Measurements from ENCODE around the gene PHLDA3. TPM values are rescaled to one million over a fixed set of nuclear protein-coding genes. Genes with fewer than 3 reads are reported as not detected.

Gene PHLDA3
- total and polyA plus RNA-seq, 2 of the 13 experiments (the other 11 are each of a cell fraction or from before 2014, with no cell fraction given): 16.7 to 33.6 TPM

DNA sequence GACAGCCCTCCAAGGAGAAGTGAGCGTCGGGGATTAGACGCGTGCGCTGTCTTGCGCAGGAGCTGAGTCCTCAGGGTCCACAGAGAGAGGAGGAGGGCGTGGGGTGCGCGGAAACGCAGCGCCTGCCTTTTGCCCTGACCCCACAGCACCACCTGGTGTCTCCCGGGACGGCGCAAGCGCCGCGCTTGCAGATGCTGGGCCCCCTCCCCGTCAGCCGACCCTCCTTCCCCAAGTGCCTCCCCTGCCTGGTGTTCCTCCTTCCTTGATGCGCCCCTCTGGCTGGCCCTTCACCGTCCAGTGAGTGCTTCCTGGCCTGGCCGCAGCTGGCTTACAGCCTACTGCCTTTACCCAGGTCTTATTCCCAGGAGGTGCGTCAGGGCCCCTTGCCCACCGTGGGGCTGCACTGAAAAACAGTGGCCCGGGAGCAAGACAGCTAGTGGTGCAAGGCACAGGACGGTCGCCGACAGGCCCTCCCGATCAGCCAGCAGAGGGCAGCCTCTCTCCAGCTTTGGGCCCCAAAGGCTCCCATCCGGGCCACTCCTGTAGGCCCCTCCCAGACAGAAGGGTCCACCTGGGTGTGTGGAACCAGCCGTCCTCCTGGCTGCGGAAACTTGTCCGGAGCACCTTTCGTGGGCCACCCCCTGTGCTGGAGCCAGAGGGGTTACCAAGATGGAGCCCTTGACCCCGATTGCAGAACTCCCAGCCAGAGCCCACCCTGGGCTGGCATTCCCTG is 12.9 kb upstream of the PHLDA3 start (continued):
- 0 out of 2 replicates have a peak, but pooled peaks have one; percentile 56 for TF ChIP-seq HNRNPL (IDR thresholded peaks at IDR 0.05; ENCODE audit: low read depth, low read length)
- no peak for TF ChIP-seq ZNF672 (CRISPR knock-in tag; IDR thresholded peaks at IDR 0.05)
- no peak for TF ChIP-seq ZNF382 (CRISPR knock-in tag; IDR thresholded peaks at IDR 0.05; ENCODE audit: borderline replicate concordance)
- TF ChIP-seq CCDC6 (CRISPR knock-in tag; IDR thresholded peaks at IDR 0.05): peak; percentile 83
- no peak for TF ChIP-seq ATF2 (CRISPR knock-in tag; IDR thresholded peaks at IDR 0.05)
- TF ChIP-seq KMT2B (CRISPR knock-in tag; IDR thresholded peaks at IDR 0.05): no peak
- no peak for TF ChIP-seq ARNT2 (CRISPR knock-in tag; IDR thresholded peaks at IDR 0.05; ENCODE audit: low read depth)
- no peak for TF ChIP-seq ZNF768 (CRISPR knock-in tag; IDR thresholded peaks at IDR 0.05)
- TF ChIP-seq ZNF138 (CRISPR knock-in tag; IDR thresholded peaks at IDR 0.05; ENCODE audit: low read depth): no peak
- TF ChIP-seq SRF (IDR thresholded peaks at IDR 0.05; ENCODE audit: low read depth, low read length): no peak
- no peak for TF ChIP-seq ZNF790 (CRISPR knock-in tag; IDR thresholded peaks at IDR 0.05; ENCODE audit: borderline replicate concordance)
- peak; percentile 98 for TF ChIP-seq STAG1 (CRISPR knock-in tag; IDR thresholded peaks at IDR 0.05)
- TF ChIP-seq ZNF660 (CRISPR knock-in tag; IDR thresholded peaks at IDR 0.05; ENCODE audit: borderline replicate concordance, low read depth): no peak
- no peak for TF ChIP-seq ZNF496 (CRISPR knock-in tag; IDR thresholded peaks at IDR 0.05; ENCODE audit: insufficient replicate concordance)
- TF ChIP-seq DR1 (CRISPR knock-in tag; IDR thresholded peaks at IDR 0.05): no peak
- no peak for TF ChIP-seq TAF15 (IDR thresholded peaks at IDR 0.05; ENCODE audit: low read depth, low read length, poor library complexity, severe bottlenecking)
- no peak for TF ChIP-seq SMAD1 (CRISPR knock-in tag; IDR thresholded peaks at IDR 0.05; ENCODE audit: borderline replicate concordance, low read depth)
- no peak for TF ChIP-seq XBP1 (CRISPR knock-in tag; IDR thresholded peaks at IDR 0.05)
- TF ChIP-seq ZNF329 (CRISPR knock-in tag; IDR thresholded peaks at IDR 0.05; ENCODE audit: low read depth): no peak
- TF ChIP-seq, protein P1, sequence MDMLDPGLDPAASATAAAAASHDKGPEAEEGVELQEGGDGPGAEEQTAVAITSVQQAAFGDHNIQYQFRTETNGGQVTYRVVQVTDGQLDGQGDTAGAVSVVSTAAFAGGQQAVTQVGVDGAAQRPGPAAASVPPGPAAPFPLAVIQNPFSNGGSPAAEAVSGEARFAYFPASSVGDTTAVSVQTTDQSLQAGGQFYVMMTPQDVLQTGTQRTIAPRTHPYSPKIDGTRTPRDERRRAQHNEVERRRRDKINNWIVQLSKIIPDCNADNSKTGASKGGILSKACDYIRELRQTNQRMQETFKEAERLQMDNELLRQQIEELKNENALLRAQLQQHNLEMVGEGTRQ (IDR thresholded peaks at IDR 0.05; ENCODE audit: low read depth, low read length): no peak
- TF ChIP-seq, protein P1 (CRISPR knock-in tag; IDR thresholded peaks at IDR 0.05; ENCODE audit: borderline replicate concordance): no peak
- TF ChIP-seq HDAC2 (CRISPR knock-in tag; IDR thresholded peaks at IDR 0.05): 0 out of 2 replicates have a peak, but pooled peaks have one; percentile 10
- no peak for TF ChIP-seq ZFP36L2 (CRISPR knock-in tag; IDR thresholded peaks at IDR 0.05)
- peak; percentile 40; the same call in 1 of the 2 replicates for TF ChIP-seq POGK (CRISPR knock-in tag; conservative IDR thresholded peaks at IDR 0.05)
- TF ChIP-seq ZNF333 (CRISPR knock-in tag; IDR thresholded peaks at IDR 0.05; ENCODE audit: borderline replicate concordance): no peak
- TF ChIP-seq MED13 (CRISPR knock-in tag; IDR thresholded peaks at IDR 0.05): 0 out of 2 replicates have a peak, but pooled peaks have one; percentile 33
- TF ChIP-seq HMG20B (CRISPR knock-in tag; conservative IDR thresholded peaks at IDR 0.05): no peak
